Measurements from ENCODE around the gene GSTT2B.

Gene GSTT2B

DNA sequence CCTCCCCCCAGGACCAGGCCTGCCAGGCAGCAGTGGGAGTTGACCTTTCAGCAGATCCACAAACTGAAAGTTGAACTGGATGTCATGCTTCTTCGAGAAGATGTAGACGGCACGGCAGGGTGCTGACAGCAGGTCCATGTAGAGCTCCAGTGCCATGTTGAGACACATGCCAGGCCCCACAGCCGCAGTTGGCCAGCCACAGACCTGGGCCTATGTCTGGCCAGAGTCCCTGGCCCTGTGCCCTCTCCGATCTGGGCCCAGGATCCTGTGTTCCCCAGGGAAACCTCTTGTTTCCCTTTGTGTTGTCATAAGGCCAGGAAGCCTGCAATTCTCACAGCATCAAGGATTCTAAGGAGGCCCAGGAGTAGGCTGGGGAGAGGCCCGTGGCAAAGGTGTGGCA lies 44.2 kb upstream of the GSTT2B start, which contains the start of gene GSTT4:
Gene GSTT4, minus strand, starts transcription at position 253 of the 400 bp plus-strand sequence. Its CDS starts 97 bp downstream, at position 156.
- no peak within 1 kb of the TSS for H3K4me3 ChIP-seq (IDR thresholded peaks at IDR 0.05; ENCODE audit: insufficient read depth, low read depth, low read length)
- no peaks in the 10 kb centered on the region for H3K79me2 ChIP-seq (ENCODE audit: insufficient read depth, low read depth)
- H3K27ac ChIP-seq: no peak within 1 kb of the TSS
- H3K36me3 ChIP-seq (ENCODE audit: insufficient read depth): no peaks in the 10 kb centered on the region
- no peaks in the 10 kb centered on the region for H3K27me3 ChIP-seq (ENCODE audit: insufficient read depth, low read depth)
- H3K9ac ChIP-seq: no peak within 1 kb of the TSS
- H4K20me1 ChIP-seq (ENCODE audit: insufficient read depth): no peaks in the 10 kb centered on the region
- H3K4me1 ChIP-seq (ENCODE audit: low read depth, poor library complexity, severe bottlenecking): peaks cover 3% of the 10 kb centered on the region
- TF ChIP-seq, protein P1, sequence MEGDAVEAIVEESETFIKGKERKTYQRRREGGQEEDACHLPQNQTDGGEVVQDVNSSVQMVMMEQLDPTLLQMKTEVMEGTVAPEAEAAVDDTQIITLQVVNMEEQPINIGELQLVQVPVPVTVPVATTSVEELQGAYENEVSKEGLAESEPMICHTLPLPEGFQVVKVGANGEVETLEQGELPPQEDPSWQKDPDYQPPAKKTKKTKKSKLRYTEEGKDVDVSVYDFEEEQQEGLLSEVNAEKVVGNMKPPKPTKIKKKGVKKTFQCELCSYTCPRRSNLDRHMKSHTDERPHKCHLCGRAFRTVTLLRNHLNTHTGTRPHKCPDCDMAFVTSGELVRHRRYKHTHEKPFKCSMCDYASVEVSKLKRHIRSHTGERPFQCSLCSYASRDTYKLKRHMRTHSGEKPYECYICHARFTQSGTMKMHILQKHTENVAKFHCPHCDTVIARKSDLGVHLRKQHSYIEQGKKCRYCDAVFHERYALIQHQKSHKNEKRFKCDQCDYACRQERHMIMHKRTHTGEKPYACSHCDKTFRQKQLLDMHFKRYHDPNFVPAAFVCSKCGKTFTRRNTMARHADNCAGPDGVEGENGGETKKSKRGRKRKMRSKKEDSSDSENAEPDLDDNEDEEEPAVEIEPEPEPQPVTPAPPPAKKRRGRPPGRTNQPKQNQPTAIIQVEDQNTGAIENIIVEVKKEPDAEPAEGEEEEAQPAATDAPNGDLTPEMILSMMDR (conservative IDR thresholded peaks at IDR 0.05; ENCODE audit: low read depth, low read length): no peak
- no peak within 1 kb of the TSS for H3K4me2 ChIP-seq
- no peak within 1 kb of the TSS for H2AFZ ChIP-seq (ENCODE audit: low read depth)

DNA sequence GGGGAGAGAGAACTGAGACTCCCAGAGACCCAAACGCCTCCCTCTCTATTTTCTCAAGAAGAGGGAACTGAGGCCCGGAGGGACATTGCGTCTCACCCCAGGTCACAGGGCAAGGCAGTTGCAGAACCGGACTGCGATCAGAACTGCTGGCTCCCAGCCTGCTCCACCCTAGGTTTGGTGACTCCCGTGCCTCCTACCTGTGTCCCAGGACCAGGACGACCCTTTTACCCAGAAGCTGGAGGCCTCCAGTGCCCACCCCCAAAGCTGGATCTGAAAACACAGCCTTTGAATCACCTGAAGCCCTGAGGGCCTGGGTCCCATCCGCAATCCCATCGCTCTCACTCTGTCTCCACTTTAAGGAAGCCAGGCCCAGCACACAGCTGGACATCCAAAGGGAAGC lies 42.9 kb upstream of the GSTT2B start:
- no peak overlapping the region for H3K4me2 ChIP-seq
- H3K27me3 ChIP-seq (ENCODE audit: insufficient read depth, low read depth): no peaks in the 10 kb centered on the region
- H3K79me2 ChIP-seq (ENCODE audit: insufficient read depth, low read depth): no peaks in the 10 kb centered on the region
- no peaks in the 10 kb centered on the region for H3K36me3 ChIP-seq (ENCODE audit: insufficient read depth)
- no peaks in the 10 kb centered on the region for H3K4me1 ChIP-seq (ENCODE audit: low read depth, poor library complexity, severe bottlenecking)
- H3K4me3 ChIP-seq (IDR thresholded peaks at IDR 0.05; ENCODE audit: insufficient read depth, low read depth, low read length): no peak overlapping the region
- no peak overlapping the region for H3K9ac ChIP-seq
- no peak overlapping the region for H3K27ac ChIP-seq
- TF ChIP-seq, protein P1 (conservative IDR thresholded peaks at IDR 0.05; ENCODE audit: low read depth, low read length): no peak
- H2AFZ ChIP-seq (ENCODE audit: low read depth): no peak overlapping the region
- no peaks in the 10 kb centered on the region for H4K20me1 ChIP-seq (ENCODE audit: insufficient read depth)

DNA sequence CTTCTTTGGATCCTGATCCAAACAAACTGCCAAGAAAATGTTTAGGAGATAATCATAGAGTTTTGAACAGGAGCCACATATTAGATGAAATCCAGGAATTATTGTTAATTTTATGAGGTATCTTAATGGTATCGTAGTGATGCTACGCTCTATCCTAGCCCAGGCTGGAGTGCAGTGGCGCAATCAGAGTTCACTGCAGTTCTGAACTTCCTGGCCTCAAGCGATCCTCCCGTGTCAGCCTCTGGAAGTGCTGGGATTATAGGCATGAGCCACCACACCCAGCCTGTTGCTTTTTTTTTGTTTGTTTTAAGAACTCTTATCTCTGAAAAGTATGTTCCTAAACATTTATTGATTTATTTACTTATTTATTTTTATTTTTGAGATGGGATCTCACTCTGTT lies 41.9 kb upstream of the GSTT2B start:
- Histone ChIP-seq H4K20me1 (ENCODE audit: insufficient read depth) (no peaks in the 10 kb centered on the region), H3K4me3 (IDR thresholded peaks at IDR 0.05; ENCODE audit: insufficient read depth, low read depth, low read length) (no peak overlapping the region), H3K36me3 (ENCODE audit: insufficient read depth) (no peaks in the 10 kb centered on the region), H2AFZ (ENCODE audit: low read depth) (no peak overlapping the region), H3K9ac (no peak overlapping the region), H3K4me2 (no peak overlapping the region), H3K27me3 (ENCODE audit: insufficient read depth, low read depth) (no peaks in the 10 kb centered on the region), H3K27ac (no peak overlapping the region), H3K4me1 (ENCODE audit: low read depth, poor library complexity, severe bottlenecking) (no peaks in the 10 kb centered on the region), H3K79me2 (ENCODE audit: insufficient read depth, low read depth) (no peaks in the 10 kb centered on the region)
- TF ChIP-seq, protein P1 (conservative IDR thresholded peaks at IDR 0.05; ENCODE audit: low read depth, low read length): no peak

DNA sequence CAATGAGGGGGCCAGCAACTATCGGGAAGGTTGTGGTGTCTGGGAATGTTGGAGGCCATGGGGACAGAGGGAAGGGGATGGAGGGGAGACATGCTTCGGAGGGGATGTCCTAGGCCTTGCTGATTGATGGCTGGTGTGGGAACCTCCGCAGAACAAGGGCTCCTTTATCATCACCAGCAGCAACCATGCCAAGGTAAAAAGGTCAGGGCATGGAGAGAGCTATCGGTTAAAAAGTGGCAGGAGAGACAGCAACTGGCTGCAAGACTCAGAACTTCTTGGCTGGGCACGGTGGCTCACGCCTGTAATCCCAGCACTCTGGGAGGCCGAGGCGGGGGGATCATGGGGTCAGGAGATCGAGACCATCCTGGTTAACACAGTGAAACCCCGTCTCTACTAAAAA lies 41.3 kb upstream of the GSTT2B start:
- Histone ChIP-seq H3K79me2 (ENCODE audit: insufficient read depth, low read depth) (no peaks in the 10 kb centered on the region), H4K20me1 (ENCODE audit: insufficient read depth) (no peaks in the 10 kb centered on the region), H3K27me3 (ENCODE audit: insufficient read depth, low read depth) (no peaks in the 10 kb centered on the region), H3K9ac (no peak overlapping the region), H3K4me3 (IDR thresholded peaks at IDR 0.05; ENCODE audit: insufficient read depth, low read depth, low read length) (no peak overlapping the region), H2AFZ (ENCODE audit: low read depth) (no peak overlapping the region), H3K4me2 (no peak overlapping the region), H3K36me3 (ENCODE audit: insufficient read depth) (no peaks in the 10 kb centered on the region), H3K4me1 (ENCODE audit: low read depth, poor library complexity, severe bottlenecking) (no peaks in the 10 kb centered on the region), H3K27ac (no peak overlapping the region)
- TF ChIP-seq, protein P1 (conservative IDR thresholded peaks at IDR 0.05; ENCODE audit: low read depth, low read length): no peak
